HG02973 (cell line): Measurements from ENCODE around the gene MBD3L3.
"Not testable (repeated sequence)": the region's sequence is repeated elsewhere in the genome, so short reads cannot be mapped to it uniquely, and the experiment has no call there.

Experiments used
- ATAC-seq: cut with Tn5 transposase; IDR thresholded peaks from one replicate; pipeline ENCODE4 v1.9.1; 2021; ENCODE audit warnings: moderate library complexity; ENCODE audit not compliant: unreplicated experiment

Gene MBD3L3

DNA sequence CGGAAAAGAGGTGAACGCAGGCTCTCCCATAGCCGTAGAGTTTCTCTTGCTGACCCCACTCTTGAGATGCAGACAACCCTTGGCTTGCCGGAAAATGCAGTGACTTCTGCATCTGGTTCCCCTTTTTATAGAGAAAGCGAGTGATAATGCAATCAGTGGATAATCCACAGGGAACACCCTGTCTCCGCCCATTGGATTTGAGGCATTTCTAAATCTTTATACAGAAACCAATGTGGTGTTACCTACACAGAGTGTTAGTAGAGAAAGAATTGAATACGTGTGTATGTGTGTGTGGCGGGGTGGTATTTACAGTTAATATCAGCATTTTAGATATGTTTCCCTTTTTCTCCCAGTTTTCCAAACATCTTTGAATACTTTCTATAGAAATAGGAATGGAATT, at the start of gene MBD3L3:
Gene MBD3L3, minus strand, starts transcription at position 101 of the 400 bp plus-strand sequence. Its CDS starts 71 bp downstream, at position 30.
- not testable (repeated sequence) for ATAC-seq

DNA sequence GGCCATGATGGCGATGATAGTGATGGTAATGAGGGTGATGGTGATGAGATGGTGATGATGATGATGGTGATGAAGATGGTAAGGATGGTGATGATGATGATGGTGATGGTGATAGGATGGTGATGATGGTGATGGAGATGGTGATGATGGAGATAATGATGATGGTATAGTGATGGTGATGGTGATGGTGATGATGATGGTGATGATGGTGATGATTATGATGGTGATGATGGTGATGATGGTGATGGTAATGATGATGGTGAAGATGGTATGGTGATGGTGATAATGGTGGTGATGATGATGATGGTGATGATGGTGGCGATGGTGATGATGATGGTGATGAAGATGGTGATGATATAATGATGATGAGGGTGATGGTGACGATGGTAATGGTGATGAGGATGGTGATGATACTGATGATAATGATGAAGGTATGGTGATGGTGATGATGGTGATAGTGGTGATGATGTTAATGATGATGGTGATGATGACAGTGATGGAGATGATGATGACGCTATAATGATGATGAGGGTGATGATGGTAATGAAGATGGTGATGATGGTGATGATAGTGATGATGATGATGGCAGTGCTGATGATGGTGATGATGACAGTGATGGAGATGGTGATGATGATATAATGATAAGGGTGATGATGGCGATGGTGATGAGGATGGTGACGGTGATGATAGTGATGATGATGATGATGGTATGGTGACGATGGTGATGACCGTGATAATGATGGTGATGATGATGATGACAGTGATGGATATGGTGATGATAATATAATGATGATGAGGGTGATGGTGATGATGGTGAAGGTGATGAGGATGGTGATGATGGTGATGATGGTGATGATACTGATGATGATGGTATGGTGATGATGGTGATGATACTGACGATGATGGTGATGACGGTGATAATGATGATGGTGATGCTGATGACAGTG, 48.5 kb upstream of the MBD3L3 start:
- ATAC-seq: no peak

DNA sequence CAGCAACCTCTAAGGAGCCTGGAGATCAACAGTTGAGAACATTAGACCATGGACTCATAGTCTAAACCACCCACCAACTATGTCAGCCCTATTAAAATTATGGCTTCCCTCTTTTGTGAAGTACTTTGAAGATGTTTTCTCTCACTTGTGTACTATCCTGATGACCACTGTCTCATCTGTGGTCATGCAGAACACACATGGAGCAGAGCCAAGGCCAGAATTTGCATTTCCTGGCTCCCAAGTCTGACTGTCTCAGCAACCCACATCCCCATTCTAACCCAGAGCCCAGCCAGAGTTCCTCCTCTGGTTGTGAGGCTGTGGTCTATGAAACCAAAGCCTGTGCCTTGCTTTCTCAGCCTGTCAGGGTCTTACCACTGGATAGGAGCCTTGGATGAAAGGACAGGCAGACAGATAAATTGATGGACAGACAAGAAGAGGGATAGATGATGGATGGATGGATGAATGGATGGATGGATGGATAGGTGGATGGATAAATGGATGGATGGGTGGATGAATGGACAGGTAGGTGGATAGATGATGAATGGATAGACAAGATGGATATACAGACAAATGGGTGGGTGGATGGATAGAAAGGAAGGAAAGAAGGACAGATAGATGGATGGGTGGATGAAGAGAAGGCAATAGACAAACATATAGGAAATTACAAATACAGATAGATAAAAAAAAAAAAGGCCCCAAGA, 46.4 kb upstream of the MBD3L3 start:
- no peak for ATAC-seq

DNA sequence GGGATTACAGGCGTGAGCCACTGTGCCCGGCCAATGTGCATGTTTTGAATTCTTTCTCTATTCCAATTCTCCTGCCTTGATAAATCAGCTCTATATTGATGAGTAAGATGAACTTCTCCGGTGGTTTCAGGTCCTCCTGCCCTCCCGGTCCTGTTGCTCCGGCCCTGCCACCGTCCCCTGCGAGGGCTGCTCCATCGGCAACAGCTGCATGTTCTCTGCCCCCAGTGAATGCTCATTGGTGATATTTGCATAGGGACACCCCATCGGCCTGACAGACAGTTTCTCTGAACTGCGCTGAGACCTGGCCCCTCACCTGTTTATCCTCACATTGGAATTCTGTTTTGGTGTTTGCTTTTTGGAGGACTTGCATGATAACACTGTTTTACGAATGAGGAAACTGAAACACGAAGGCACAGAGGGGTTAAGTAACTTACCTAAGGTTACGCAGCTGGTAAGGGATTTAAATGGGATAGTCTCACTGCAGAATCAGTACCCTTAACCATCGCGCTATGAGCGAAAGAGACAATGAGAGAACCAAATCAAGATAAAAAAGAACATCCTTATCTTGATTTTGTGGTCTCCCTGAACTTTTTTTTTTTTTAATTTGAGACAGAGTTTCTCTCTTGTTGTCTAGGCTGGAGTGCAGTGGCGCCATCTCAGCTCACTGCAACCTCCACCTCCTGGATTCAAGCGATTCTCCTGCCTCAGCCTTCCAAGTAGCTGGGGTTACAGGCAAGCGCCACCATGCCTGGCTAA, 43.2 kb upstream of the MBD3L3 start:
- no peak for ATAC-seq

DNA sequence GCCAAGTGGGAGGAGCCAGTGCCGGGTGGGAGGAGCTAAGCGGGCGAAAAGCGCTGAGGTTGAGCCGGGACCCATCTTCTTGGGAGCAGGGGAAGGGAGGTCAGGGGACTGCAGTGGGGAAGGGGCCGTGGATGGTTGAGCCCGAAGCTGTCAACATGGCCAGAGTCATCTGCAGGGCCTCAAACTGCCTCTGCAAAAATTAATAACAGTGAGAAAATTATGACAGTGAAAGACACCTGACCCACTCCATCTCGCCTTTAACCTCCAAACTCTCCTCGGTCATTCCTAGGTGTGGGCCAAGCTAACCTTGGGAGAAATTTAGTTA, 41.1 kb upstream of the MBD3L3 start:
- ATAC-seq: no peak

DNA sequence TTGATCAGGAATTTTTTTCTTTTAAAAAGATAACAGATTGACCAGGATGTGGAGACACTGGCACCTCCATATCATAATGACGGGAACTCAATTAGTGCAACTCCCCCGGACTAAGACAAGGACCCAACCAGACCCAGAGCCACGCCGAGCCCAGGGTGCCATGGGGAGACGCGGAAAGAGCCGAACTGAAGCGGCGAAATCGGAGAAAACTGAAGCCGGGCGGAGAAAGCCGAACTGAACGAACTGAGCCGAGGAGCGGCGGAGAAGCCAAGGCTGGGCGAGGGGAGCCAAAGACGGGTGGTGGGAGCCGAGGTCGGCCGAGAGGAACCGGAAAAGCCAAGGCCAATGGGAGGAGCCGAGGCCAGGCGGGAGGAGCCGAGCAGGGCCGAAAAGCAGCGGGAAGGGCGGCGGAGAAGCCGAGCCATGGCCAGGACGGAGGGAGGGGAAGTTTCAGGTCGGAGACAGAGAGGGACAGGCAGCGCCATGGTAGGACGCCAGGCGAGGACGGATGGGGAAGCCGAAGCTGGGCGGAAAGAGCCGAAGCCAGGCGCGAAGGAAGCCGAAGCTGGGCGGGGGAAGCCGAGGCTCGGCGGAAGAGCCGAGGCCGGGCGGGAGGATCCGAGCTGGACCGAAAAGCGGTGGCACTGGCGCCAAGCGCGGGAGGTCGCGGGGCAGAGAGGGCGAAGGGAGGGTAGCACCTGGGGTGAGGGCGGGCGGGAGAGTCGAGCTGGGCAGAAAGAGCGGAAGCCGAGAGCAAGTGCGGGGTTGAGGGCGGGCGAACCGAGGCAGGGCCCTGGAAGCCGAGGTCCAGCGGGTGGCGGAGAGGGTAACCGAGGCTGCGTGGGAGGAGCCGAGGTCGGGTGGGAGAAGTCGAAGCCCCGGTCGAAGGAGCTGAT, 40.5 kb upstream of the MBD3L3 start:
- ATAC-seq: peak; percentile 77

DNA sequence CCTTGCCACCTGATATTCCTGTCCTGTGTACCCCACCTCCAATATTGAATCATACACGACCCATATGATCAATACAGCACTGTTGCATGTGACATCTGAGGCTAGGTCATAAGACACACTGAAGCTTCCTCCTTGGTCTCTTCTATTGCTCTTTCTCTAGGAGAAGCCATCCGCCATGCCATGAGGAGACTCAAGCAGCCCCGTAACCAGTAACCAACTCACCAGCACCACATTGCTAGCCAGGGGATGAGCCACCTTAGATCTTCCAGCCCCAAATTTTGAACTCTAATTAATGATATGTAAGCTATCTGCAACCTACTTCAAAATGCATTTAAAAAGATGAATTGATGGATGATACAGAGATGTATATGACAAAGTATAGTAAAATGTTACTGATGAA, 39.6 kb upstream of the MBD3L3 start:
- no peak for ATAC-seq

DNA sequence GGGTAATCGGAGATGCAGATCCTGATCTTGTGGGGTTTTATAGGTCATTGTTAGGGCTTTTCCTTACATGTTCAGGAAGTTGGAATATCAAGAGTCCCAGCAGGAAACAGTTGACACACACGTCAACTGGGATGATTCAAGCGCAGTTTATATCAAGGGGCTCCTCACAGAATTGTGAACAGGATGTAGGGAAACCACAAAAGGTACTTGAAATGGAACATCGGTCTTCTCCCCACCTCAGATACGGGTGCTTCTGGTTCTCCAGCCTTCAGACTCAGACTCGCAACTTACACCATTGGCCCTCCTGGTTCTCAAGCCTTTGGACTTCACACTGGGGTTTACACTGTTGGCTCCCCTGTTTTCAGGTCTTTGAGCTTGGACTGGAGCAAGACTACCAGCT, 30.5 kb upstream of the MBD3L3 start:
- no peak for ATAC-seq

DNA sequence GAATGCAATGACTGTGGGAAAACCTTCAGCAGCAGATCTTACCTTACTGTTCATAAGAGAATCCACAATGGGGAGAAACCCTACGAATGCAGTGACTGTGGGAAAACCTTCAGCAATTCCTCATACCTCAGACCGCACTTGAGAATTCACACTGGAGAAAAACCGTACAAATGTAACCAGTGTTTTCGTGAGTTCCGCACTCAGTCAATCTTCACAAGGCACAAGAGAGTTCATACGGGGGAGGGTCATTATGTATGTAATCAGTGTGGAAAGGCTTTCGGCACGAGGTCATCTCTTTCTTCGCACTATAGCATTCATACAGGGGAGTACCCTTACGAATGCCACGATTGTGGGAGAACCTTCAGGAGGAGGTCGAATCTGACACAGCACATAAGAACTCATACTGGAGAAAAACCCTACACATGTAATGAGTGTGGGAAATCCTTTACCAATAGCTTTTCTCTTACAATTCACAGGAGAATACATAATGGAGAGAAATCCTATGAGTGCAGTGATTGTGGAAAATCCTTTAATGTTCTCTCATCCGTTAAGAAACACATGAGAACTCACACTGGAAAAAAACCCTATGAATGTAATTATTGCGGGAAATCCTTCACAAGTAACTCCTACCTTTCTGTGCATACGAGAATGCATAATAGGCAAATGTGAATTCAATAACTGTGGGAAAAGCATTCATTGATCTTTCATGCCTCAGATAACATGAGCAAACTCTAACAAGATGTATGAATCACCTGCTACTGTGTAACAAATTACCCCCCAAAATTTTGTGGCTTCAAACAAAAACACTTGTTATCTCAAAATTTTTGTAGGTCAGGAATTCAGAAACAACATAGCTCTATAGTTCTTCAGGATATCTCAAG, 24.8 kb upstream of the MBD3L3 start:
- ATAC-seq: no peak

DNA sequence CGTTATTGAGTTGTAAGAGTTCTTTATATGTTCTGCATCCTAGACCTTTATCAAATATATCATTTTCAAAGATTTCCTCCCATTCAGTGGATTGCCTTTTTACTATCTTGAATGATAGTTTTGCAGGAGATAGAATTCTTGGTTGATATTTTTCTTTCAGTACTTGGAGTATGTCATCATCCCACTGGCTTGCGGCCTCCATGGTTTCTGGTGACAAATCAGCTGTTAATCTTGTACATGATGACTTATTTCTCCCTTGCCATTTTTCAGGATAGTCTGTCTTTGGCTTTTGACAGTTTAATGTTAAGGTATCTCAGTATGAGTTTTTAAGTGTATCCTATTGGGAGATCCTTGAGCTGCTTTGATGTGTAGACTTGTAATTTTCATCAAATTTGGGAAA, 19.5 kb upstream of the MBD3L3 start:
- ATAC-seq: no peak

DNA sequence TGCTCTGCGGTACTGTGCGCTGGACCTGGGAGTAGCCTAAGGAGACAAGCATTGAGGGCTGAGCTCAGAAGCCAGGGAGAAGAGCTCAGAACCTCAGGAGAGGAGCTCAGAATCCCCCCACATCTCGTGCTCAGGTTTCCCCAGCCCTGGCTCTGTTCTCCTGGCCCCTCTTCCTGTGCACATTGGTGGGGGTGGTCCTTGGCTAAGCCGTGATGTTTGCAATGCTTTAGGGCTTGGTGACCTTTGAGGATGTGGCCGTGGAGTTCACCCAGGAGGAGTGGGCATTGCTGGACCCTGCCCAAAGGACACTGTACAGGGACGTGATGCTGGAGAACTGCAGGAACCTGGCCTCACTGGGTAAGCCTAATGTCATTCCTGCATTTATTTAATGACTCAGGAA, 17.7 kb upstream of the MBD3L3 start:
- ATAC-seq: no peak

DNA sequence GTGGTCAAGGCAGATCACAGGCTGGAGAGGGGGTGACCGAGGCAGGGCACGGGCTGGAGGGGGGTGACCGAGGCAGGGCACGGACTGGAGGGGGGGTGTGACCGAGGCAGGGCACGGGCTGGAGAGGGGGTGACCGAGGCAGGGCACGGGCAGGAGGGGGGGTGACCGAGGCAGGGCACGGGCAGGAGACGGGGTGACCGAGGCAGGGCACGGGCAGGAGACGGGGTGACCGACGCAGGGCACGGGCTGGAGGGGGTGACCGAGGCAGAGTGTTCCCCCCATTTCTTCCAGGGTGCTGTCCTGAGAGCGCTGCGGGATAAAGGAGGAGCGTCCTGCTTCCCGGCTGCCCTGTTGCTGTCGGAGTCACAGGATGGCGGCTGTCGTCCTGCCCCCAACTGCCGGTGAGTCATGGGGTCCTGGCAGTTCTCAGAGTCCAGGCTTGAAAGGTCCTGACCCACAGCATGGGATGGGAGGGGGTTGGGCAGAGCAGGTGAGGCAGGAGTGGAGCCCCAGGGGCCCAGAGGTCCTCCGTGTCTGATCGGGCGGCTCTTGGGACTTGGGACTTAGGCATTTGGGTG, 16.3 kb upstream of the MBD3L3 start:
- no peak for ATAC-seq

DNA sequence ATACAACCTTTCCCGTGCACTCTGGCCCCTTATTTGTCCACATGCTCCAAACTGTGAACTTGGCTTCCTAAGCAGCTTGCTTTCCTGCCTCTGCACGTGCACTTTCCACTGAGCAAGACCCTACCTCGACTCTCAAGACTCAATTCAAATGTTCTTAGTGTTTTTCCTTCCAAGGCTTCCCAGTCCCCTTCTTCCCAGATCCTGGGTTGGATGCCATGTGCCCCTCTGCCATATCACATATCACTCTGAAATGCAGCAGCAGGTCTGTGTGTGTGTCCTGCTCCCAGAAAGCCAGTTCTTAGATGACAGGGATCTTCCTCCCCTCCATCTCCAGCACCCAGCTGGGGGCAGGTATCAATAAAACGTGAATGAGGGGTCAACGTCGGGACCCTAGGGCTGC, 14.1 kb upstream of the MBD3L3 start:
- ATAC-seq: no peak

DNA sequence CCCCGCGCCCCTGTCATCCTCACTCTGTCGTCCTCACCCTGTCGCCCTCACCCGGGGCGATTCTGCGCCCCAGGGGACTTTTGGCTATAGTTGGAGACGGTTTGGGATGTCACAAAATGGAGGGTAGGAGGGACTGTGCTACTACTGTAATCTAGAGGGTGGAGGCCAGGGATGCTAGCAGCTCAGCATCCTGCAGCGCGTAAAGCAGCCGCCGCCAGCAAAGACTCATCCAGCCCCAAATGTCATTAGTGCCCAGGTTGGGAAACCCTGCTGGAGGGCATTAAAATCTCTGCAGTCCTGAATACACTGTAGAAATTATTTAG, 11.4 kb upstream of the MBD3L3 start:
- no peak for ATAC-seq

DNA sequence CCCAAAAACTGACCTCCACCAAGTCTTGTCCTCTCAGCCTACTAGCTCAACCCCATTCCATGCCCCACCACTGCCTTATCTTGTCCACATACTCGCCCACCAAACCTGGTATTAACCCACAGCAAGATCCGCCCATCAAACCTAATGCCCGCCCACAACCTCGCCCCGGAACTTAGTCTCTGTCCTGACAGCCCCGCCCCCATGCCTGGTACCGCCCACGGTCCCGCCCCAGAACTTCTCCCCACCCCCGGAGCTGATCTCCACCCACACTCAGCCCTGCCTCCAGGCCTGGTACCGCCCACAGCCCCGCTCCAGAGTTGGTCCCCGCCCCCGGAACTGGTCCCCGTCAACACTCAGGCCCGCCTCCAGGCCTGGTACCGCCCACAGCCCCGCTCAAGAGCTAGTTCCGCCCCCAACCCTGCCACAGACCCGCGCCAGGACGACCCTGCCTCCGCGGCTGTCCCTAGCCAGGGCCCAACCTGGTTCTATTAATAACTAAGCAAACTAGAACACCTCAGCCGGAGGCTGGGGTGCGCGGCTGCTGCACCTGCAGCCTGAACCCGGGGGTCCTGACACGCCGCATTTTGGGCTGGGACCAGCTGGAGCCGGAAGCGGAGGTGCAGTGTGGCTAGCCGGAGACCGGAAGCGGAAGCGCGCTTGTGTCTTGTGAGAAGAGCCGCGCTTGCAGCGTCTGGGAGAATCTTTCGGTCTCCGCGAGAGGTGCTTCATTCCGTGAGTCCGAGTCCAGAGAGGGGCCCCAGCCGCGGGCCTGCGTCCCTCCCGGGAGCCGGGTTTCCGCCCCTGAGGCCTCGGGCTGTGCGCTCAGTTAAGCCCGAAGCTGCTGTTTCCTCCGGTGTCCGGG, 10.8 kb upstream of the MBD3L3 start, which contains the start of gene ZNF557:
Gene ZNF557, plus strand, starts transcription at position 662 of the 862 bp plus-strand sequence. CDS start 5,372 bp downstream, outside the sequence.
- peak; percentile 75 for ATAC-seq

DNA sequence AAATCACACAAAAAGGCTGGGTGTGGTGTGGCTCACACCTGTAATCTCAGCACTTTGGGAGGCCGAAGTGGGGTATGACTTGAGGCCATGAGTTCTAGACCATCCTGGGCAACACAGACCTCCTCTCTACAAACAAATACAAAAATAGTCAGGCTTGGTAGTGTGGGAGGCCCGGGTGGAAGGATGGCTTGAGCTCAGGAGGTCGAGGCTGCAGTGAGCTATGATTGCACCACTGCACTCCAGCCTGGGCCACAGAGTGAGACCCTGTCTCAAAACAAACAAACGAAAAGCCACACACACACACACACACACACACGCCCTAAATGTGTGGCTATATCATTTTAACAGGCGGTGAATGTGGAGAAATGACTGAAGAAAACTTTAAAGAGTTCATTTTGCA, 10.1 kb upstream of the MBD3L3 start:
- ATAC-seq: no peak

DNA sequence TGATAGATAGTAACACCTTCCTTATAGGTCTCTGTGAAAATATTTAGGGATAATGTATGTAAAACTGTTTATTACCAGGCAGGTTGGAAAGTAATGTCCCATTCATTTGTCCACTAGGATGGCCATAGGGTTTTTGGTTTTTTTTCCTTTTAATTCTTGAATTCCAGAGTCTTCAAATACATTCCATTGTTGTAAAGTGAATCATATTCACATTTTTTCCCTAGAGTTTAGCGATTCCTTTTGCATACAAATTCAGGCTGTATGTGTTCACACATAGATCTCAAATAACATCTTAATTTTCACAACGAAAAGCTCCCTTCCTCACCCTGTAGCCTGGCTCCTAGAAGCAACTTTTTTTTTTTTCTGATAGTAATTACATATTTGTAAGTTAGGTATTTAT, 9.2 kb upstream of the MBD3L3 start:
- no peak for ATAC-seq

DNA sequence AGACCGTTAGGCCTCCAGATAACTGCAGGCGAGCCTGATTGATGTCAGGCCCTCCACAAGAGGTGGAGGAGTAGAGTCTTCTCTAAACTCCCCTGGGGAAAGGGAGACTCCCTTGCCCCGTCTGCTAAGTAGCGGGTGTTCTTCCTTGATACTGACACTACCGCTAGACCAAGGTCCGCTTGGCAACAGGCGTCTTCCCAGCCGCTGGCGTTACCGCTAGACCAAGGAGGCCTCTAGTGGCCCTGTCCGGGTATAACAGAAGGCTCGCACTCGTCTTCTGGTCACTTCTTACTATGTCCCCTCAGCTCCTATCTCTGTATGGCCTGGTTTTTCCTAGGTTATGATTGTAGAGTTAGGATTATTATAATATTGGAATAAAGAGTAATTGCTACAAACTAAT, 8.6 kb upstream of the MBD3L3 start:
- not testable (repeated sequence) for ATAC-seq
